DND-41 (cell line): ENCODE results near the gene BICRAL.

Source experiments
- CTCF ChIP-seq: IDR thresholded peaks from 2 replicates; pipeline ENCODE4 v1.5.1; 2012; ENCODE audit warnings: borderline replicate concordance, low read length, moderate library complexity, mild to moderate bottlenecking; ENCODE audit not compliant: poor library complexity, severe bottlenecking; ENCODE audit errors: extremely low read depth
- EZH2 ChIP-seq: IDR thresholded peaks from 3 replicates; pipeline ENCODE4 v1.6.1; 2012; ENCODE audit warnings: borderline replicate concordance, low read depth, mild to moderate bottlenecking, moderate library complexity, low read length, inconsistent platforms; ENCODE audit not compliant: severe bottlenecking

- TF ChIP-seq CTCF (no peak), EZH2 (no peak)
Observed at GRCh38 chr6:42783876-42784642, 2.2 kb downstream of the BICRAL start.
